H1 (cell line): ENCODE data around the gene NTN1. TPM values are rescaled to one million over a fixed set of nuclear protein-coding genes. Genes with fewer than 3 reads are reported as not detected.

Source experiments
- ASH2L ChIP-seq: fragments of 200-600, 300-600 bp; sonication (generic); IDR thresholded peaks from one replicate; pipeline ENCODE4 v1.7.1; 2017; ENCODE audit warnings: low read length
- CHD1 ChIP-seq: IDR thresholded peaks from 2 replicates; pipeline ENCODE4 v1.6.1; 2012; ENCODE audit warnings: low read depth, low read length, improper control_type of control experiment
- EGR1 ChIP-seq: IDR thresholded peaks from 2 replicates; pipeline ENCODE4 v1.6.1; 2011; ENCODE audit warnings: low read depth, low read length, borderline replicate concordance
- GABPA ChIP-seq: IDR thresholded peaks from 2 replicates; pipeline ENCODE4 v1.6.1; 2011; ENCODE audit warnings: mild to moderate bottlenecking, low read length, moderate library complexity, borderline replicate concordance; ENCODE audit not compliant: insufficient read depth
- SP4 ChIP-seq: IDR thresholded peaks from 2 replicates; pipeline ENCODE4 v1.6.1; 2012; ENCODE audit warnings: low read length, inconsistent platforms
- SUZ12 ChIP-seq: fragments of 200-600 bp; sonication (generic); IDR thresholded peaks from 2 replicates; pipeline ENCODE4 v1.6.1; 2012; ENCODE audit warnings: mild to moderate bottlenecking, inconsistent platforms, low read length, moderate library complexity, mixed read lengths
- TAF7 ChIP-seq: optimal IDR thresholded peaks from 2 replicates; pipeline ENCODE3; 2011; ENCODE audit warnings: low read depth, mild to moderate bottlenecking, inconsistent platforms, low read length, moderate library complexity, borderline replicate concordance
- polyA plus RNA-seq, 7 experiments: library from polyadenylated mRNA; depleted of rRNA in 3 of 7; stranded (reverse) in 5 of 7; unstranded in 2 of 7; fragments of >200 nt in 5 of 7; fragments of 200-250 nt in 2 of 7; gene quantifications; 1 replicate in 5 of 7; 2 replicates in 1 of 7; 4 replicates in 1 of 7; pipeline versions ENCODE4 v1.2.1 to v1.2.3, GENCODE V29; 2011 to 2013; ENCODE audit warnings: missing spikeins in 2 of 7, mixed read lengths in 2 of 7
- total RNA-seq: library from RNA; stranded (reverse); fragmentation: NEBNext Ultra II Directional; extraction: Animal tissue kit (Norgen Biotek cat#: 25700); gene quantifications from 2 replicates; pipeline ENCODE4 v1.2.1, GENCODE V29; 2021
- TF ChIP-seq, protein P1 (sequence below): IDR thresholded peaks from 2 replicates; pipeline ENCODE4 v1.6.1; 2012; ENCODE audit warnings: low read length, inconsistent platforms

NTN1 gene
- total and polyA plus RNA-seq, 2 of the 8 experiments (the other 6 are each of a cell fraction or from before 2014, with no cell fraction given), result 2.0 to 2.3 TPM

- no peak for TF ChIP-seq ASH2L
- TF ChIP-seq, protein P1, sequence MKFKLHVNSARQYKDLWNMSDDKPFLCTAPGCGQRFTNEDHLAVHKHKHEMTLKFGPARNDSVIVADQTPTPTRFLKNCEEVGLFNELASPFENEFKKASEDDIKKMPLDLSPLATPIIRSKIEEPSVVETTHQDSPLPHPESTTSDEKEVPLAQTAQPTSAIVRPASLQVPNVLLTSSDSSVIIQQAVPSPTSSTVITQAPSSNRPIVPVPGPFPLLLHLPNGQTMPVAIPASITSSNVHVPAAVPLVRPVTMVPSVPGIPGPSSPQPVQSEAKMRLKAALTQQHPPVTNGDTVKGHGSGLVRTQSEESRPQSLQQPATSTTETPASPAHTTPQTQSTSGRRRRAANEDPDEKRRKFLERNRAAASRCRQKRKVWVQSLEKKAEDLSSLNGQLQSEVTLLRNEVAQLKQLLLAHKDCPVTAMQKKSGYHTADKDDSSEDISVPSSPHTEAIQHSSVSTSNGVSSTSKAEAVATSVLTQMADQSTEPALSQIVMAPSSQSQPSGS, result no peak
- no peak for TF ChIP-seq EGR1
- TF ChIP-seq SUZ12, result no peak
- no peak for TF ChIP-seq SP4
- no peak for TF ChIP-seq GABPA
- no peak for TF ChIP-seq CHD1
- TF ChIP-seq TAF7, result no peak
Measured at GRCh38 chr17:9055281-9055680, 34.0 kb downstream of the NTN1 start (continued).
